ELF-1 (cell line): ENCODE data around the gene CNTNAP2.
"Not testable (repeated sequence)": the region's sequence is repeated elsewhere in the genome, so short reads cannot be mapped to it uniquely, and the experiment has no call there.

Experiments
- DNase-seq: peaks from one replicate; pipeline ENCODE4 v3.0.0-alpha.2; 2016; ENCODE audit warnings: low read depth, low spot score

Gene CNTNAP2

DNA sequence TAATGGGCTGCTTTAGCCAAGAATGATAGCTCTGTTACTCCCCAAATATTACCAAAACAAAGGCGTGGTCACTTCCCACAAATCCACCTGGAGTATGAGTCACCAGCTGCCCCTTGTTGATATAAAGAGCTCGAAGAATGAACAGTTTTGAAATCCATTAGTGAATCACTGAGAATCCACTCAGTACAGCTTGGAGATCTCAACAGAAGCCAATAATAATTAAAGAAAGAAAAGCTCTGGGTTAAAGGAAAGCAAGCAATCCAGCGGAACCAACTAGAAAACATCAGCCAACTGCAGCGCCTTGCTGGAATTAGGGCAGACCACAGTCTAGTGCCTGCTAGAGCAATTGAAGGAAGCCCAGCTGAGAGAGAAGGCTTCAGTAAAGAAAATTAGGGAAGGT lies 1897.9 kb downstream of the CNTNAP2 start:
- no peak for DNase-seq

DNA sequence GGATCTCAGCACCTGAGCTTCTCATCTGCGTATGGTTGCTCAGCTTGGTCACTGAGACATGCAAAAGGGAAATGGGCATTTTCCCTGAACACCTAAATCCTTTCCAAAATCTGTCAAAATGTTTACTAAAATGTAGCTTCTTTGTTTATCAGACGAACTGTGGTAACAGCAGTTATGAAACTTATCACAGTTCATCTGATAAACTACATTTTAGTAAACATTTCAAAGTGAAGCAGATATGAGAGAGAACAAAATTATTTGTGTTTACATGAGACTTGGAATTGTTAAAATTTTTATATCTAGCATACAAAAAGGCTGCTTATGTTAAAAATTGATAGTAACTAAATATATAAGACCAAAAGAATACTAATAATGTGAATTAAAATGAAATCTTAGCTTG lies 1900.5 kb downstream of the CNTNAP2 start:
- no peak for DNase-seq

DNA sequence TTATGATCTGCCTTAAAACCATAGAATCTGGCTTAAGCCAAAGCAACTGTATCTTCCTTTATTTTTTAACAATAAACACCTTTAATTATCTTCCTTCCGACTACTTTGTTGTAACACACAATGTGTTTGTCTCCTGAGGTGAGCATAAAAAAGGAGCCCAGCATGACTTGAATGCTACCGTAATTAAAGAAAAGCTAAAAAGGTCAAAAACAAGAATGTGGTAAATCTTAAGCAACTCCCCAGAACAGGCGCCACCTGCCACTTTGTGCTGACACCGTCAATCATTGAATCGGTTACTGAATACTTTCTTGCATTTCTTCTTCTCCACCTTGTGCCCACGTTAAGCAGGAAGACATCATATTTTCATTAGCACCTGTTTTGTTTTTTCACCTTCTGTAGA lies 1904.1 kb downstream of the CNTNAP2 start:
- DNase-seq = peak; percentile 17

DNA sequence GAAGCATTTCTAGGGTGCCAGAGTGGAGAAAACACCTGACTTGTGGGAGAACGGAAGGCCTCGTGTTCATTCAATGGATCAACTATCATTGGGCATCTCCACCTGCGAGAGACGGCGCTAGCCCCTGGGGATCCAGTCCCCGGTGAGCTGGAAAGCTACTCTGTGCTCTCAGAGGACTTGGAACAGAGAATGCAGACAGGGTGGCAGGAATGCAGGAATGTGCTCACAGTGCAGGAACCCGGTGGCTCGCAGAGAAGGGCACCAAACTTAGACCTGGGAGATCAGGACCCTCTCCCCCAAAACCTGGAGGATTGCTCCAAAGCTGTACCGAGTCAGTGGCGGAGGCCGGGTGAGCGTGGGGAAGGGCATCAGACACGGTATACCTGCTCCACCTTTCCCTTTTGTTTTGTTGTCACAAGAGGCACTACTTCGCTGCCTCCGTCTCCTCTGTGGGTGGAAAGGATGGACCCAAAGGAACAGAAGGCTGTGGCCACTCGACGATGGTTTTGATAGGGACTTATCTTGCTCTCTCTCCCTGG lies 1905.0 kb downstream of the CNTNAP2 start:
- DNase-seq = no peak

DNA sequence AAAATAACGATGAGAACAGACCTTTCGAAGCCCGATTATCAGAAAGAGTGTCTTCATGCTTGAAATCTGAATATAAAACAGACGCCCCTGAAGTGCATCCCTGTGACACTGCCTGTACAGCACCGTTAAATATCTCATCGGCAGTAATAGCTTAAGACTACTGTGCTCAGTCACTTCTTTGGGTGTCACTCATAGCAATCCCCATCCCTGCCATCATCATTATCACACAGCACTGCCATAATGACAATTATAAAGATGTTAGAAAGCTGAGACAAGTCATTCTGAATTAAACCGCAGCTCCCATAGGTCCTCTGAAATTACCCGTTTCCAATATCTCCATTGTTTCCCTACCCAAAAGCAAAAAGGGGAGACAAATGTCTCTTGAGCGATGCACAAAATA lies 1906.2 kb downstream of the CNTNAP2 start:
- DNase-seq = no peak

DNA sequence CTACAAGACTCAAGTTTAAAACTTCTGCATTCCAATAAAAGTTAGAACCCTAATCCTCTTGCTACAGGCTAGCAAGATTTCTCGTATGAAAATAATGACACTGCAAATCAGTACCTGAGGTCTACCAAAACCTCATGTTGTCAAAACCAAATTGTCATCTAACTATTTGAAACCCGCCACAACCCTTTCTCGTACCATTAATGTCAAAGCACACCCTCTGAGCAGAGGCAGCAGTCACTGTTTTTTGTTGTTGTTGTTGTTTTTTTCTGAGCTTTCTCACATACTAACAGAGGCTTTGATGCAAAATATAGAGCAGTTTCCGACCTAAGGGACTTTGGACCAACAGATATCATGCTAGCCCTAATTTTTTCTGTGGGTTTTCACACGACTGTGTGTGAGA lies 1910.1 kb downstream of the CNTNAP2 start:
- no peak for DNase-seq

DNA sequence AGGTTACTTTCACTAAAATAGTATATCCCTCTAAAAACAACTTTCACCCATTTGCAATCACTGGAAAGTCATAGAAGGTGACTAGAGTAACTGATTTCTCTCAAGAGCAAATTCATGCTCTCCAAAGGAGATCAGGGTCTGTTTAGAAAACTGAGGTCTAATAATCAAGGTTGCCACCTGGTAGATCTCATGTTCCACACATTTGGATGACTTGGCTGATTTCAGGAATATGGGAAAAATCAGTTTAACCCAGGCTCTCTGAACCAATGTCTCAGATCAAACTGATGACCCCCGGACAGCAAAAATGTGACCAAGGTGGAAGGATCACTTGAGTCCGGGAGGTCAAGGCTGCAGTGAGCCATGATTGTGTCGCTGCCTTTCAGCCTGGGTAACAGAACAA lies 1911.6 kb downstream of the CNTNAP2 start:
- DNase-seq = no peak

DNA sequence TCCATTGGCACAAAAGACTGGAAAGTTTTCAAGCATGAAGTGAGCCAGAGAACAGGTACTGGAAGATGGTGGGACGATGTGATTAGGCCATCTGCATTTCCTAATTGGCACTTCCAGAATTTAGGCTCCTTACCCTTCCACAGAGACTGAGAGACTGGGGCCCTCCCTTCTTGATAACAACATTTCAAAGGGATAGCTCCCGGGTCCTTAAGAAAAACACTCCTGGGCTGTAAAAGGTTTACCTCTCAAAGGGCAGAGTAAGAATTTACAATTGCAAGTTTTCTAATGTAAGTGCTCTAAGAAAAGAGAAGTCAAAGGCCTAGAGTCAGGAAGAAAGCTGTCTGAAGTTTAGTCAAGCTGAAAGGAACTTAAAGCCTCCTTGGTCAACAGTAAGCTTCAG lies 1914.4 kb downstream of the CNTNAP2 start:
- DNase-seq = peak; percentile 68

DNA sequence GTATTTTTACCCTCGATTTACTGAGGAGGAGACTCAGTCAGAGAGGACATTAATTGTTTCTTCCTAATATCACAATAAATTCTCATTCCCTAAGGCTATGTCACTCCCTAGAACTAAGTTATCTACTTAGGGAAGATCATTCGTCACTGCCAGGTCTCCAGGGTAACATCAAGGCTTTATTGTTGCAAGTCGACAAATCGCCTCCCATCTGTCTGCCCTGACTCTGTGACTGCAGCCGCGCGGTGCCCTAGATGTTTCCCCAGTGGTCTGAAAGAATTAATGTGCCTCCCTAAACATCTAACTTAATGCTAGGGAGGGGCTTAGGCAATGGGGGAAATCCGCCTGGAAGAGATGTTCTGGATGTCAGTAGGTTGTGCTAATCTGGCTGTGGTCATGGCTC lies 1915.2 kb downstream of the CNTNAP2 start:
- peak; percentile 58 for DNase-seq

DNA sequence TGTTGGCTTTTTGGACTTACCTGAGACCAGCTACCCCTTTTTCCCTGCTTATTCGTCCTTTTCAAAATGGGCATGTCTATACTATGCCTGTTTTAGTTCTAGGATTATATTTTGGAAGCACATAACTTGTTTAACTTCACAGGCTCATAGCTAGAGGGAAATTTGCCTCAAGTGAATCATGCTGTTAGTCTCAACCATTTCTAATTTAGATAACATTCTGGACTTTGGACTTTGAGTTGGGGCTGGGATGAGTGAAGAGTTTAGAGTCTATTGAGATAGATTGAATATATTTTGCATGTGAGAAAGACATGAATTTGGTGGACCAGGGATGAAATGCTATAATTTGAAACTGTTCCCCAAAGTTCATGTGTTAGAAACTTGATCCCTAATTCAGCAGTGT lies 1919.3 kb downstream of the CNTNAP2 start:
- DNase-seq = no peak

DNA sequence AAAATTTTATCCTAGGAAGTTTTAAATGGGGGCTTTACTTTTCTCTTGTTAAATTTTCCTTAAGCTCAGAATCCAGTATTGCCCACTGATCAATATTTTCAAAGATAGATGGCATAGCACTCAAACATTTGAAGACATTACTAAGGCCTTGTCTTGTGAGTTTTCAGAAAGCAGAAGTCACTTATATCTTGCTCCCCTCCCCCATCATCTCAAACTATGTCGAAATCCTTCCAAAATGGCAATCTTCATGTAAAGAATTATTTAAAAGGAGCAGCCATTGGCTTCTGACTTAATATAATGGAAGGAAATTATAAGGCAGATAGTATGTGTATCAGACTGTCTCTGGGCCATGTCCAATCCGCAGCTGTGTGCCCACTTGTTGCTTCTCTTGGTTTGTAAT lies 1920.4 kb downstream of the CNTNAP2 start:
- DNase-seq = no peak

DNA sequence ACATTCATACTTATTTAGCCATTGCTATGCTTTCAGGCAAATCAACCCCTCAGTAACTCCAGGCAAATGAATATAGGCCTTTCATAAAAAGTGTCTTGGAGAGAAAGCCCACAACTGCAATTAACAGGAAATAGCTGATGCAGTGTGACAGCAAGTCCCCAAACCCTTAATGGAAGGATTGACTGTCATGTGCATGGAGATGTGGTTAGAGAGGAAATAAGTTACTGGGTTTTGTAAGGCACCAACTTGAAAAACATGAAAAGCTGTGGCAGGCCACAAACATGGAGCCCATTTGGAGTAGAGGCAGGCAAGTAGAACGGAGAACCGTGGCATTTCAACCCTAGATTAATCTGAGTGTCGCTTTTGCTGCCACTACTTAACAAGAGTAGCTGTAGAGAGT lies 1924.6 kb downstream of the CNTNAP2 start:
- DNase-seq = no peak

DNA sequence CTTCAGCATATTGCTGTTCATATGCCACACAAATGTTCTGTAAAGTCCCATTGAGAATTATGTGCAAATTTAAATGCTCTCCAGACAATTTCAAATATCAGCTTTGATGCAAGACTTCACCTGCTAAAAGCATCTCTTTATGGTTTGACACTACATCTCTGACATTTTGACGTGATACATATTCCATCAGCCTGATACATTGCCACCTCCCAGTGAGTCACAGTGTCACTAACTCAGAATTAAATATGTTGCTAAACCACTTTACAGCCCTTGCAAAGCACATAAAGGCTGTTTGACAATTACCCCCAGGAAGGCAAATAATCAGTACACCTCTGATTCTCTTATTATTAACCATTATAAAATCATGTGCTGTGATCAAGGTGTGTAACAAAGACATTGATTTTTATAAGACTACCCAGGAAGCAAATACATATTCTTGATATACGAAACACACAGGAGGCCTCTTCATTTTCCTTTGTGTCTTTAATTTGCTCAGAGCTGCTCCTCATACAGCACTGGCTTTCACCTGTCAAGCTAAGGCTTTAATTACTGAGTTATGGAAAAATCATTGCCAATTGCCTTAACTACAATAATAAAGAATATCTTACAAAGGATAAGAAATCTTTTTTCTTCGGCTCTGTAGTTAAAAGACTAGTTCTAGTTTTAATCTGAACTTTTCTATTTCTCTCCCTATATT lies 1926.5 kb downstream of the CNTNAP2 start:
- no peak for DNase-seq

DNA sequence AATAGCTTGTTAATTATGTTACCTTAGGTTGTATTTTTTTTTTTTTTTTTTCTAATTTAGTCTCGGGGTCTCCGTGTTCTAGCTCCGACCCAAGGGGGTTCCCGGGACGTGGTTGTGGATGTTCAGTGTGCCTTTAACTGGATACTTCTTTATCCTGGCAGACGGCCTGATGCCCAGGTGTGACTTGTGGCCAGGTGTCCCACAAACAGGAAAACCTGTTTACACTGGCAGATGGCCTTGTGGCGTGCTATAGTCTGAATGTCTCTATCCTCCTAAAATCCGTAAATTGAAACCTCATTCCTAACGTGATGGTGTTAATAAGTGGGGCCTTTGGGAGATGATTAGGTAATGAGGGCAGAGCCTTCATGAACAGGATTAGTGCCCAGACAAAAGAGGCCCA lies 1927.6 kb downstream of the CNTNAP2 start:
- no peak for DNase-seq

DNA sequence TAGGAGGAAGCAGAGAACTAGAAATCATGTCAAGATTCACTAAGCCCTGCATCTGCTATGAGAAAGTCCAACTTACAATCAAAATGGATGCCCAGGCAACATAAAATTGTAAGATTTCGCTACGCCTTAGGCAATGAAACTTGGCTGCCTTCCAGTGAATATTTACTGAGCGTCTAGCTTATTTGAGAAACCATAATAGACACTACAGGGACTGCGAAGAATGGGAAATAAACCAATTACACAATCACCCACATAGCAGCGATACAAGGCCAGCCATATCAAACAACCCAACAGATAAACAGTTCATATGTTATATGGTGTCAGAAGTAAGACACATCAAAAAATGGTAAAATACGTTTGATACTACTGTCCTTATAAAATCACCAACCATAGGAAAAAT lies 1928.9 kb downstream of the CNTNAP2 start:
- DNase-seq = no peak

DNA sequence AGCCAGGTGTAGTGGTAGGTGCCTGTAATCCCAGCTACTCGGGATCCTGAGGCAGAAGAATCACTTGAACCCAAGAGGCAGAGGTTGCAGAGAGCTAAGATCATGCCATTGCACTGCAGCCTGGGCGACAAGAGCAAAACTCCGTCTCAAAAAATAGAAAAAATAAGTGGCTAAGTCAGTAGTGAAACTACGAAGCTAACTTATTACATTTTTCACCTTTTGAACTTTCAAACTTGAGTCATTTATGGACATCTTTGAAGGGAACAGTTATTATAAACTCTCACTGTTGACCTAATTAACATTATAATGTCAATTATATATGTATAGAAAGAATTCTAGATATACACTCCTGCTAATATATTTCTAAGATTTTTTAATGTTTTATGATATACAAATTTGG lies 1932.5 kb downstream of the CNTNAP2 start:
- no peak for DNase-seq

DNA sequence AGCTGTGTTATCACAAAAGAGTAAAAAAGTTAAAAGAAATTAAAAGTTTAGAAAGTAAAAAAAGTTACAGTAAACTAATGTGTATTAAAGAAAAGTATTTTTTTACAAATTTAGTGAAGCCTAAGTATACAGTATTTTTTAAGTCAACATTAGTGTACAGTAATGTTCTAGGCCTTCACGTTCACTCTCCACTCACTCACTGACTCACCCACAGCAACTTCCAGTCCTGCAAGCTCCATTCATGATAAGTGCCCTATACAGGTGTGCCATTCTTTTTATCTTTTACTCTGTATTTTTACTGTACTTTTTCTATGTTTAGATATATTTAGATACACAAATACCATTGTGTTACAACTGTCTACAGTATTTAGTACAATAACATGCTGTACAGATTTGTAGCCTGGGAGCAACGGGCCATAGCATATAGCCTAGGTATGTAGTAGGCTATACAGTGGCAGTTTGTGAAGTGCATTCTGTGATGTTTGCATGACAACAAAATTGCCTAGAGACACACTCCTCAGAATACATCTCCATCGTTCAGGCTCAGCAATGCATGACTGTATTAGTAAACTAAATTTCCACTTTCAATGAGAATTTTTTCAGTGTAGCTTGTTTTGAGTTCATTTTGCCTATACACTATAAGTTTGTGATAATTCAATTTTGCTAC lies 1934.0 kb downstream of the CNTNAP2 start:
- DNase-seq = no peak

DNA sequence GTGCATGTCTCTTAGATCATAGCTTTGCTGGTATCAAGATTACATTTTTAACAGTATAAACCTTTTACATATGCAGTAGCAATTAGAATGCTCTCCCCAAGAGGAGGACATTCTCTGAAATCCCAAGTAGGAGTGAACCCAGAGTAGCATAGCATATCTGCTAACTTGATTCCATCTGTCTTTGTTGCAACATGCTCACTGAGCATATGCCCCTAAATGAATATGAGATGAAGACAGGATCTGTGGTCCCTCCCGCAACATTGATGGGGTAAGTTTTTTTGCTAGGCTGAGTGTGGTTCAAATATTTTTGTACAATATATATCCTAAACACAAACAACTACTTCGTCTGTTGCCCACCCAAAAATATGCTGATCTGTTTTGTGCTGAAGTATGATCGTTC lies 1939.8 kb downstream of the CNTNAP2 start:
- no peak for DNase-seq

DNA sequence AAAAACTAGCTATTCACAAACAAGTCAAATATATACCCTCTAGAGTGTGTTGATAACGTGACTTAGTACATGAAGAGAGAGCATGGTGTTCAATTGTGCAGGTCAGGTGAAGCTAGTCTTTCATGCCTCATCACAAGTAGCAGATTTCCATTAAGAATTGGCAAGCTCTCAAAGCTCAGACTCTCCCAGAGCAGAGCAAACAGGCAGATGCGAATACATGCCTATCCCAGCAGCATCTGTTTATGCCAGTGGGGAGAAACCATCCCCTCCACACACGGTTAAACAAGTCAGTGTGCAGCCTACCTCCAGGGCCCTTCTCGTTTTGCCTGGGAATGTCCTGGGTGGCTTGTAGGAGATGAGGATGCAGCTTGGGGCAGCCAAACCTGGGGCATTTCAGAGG lies 1941.5 kb downstream of the CNTNAP2 start:
- no peak for DNase-seq

DNA sequence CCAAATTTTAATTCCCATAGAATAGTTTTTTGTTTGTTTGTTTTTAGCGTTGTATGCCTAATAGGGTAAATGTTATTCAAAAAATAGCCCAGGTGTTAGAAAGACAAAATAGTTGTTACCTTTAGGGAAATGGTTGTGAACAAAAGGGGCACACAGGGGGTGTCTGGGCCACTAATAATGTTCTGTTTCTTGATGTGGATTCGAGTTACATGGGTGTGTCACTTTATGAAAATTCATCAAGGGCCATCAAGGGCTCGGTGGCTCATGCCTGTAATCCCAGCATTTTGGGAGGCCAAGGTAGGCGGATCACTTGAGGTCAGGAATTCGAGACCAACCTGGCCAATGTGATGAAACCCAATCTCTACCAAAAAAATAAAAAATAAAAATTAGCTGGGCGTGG lies 1942.2 kb downstream of the CNTNAP2 start:
- DNase-seq = no peak

DNA sequence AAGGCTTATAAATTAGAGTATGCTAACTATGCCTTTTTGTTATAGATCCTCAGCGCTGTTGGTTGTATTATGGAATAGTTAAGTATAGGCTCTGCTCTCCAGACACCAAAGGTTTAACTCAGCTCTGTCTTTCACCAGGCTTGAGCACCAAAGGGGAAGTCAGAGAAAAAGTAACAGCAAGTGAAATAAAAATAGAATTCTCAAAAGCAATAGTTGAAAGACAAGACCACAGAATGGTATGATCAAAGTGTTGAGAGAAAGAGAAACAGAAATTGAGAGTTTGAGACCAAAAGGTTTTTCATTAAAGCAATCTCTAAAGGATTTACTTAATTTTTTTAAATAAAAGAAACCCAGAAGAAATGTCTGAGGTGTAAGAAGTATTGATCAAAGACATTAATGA lies 1944.1 kb downstream of the CNTNAP2 start:
- DNase-seq = no peak

DNA sequence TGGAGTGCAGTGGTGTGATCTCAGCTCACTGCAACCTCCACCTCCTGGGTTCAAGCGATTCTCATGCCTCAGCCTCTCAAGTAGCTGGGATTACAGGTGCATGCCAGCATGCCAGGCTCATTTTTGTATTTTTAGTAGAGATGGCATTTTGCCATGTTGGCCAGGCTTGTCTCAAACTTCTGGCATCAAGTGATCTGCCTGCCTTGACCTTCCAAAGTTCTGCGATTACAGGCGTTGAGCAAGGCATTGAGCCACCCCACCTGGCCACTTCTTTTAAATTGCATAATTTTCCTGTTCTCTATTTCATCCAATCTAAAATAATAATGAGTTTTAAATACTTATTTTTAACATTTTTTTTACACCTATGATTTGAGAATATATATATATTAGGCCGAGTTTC lies 1961.5 kb downstream of the CNTNAP2 start:
- DNase-seq = not testable (repeated sequence)
